Measurements from ENCODE around the gene TSPAN16.
"Not testable (repeated sequence)": the region's sequence is repeated elsewhere in the genome, so short reads cannot be mapped to it uniquely, and the experiment has no call there.

The TSPAN16 gene

DNA sequence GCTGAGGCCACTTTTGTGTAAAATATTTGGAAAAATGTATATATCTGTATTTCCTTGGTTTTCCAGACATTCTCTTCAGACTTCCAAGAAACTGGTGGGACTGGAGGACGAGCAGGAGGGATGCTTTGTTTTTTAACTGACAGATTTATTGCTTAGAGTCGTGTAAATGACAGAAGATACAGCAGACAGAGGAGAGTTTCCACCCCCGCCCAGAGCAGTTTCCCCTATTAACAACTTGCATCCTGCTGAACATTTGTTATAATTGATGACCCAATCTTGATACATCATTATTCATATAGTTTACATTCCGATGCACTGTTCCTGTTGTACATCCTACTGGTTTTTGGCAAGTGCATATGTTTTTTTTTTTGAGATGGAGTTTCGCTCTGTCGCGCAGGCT, 26.6 kb upstream of the TSPAN16 start:
- DNase-seq: no peak

DNA sequence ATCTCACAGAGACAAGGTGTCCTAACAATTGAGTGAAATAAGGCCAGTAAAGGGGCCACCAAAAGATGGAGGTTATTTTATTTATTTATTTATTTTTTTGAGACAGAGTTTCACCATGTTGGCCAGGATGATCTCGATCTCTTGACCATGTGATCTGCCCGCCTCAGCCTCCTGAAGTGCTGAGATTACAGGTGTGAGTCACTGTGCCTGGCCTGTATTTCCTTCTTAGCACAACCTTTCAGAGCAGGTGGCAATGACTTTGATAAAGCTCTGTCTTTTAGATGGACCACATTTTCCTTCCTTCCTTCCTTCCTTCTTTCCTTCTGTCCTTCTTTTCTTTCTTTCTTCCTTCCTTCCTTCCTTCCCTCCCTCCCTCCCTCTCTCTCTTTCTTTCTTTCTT, 22.7 kb upstream of the TSPAN16 start:
- DNase-seq: no peak

DNA sequence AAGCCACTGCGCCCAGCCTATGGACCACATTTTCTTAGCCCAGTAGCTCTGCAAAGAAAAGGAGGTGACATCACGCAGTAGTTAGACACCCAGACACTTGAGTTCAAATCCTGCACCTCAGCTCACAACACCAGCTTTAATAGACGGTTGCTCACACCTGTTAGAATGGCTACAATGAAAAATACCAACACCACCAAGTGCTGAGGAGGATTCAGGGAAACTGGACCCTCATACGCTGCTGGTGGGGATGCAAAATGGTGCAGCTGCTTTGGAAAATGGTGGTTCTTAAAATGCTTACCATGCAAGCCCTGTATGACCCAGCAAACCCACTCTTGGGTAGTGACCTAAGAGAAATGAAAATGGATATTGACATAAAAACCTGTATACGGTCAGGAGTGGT, 22.0 kb upstream of the TSPAN16 start:
- no peak for DNase-seq

DNA sequence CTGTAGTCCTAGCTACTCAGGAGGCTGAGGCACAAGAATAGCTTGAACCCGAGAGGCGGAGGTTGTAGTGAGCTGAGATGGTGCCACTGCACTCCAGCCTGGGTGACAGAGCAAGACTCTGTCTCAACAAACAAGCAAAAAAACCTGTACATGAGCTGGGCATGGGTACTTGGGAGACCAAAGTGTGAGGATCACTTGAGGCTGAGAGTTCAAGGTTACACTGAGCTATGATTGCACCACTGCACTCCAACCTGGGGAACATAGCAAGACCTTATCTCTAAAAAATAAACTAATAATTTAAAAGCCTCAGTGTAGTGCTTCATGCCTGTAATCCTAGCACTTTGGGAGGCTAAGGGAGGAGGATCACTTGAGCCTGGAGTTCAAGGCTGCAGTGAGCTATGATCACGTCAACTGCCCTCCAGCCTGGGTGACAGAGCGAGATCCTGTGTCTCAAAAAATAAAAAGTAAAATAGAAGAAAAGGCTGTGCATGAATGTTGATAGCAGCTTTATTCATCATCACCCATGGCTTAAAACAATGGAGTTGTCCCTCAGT, 21.4 kb upstream of the TSPAN16 start:
- no peak for DNase-seq

DNA sequence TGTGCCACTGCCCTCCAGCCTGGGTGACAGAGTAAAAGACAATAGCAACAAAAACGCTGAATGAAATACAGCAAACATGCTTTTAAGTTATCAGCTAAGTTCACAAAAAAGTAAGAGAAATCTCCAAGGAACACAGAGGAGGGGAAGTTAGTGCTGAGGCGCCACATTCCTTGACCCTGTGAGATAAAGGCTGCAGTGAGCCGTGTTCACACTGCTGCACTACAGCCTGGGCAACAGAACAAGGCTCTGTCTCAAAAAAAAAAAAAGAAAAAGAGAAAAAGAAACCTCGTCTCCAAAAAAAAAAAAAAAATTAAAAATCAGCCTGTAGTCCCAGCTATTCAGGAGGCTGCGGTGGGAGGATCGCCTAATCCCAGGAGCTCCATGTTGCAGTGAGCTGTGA, 17.3 kb upstream of the TSPAN16 start:
- no peak for DNase-seq

DNA sequence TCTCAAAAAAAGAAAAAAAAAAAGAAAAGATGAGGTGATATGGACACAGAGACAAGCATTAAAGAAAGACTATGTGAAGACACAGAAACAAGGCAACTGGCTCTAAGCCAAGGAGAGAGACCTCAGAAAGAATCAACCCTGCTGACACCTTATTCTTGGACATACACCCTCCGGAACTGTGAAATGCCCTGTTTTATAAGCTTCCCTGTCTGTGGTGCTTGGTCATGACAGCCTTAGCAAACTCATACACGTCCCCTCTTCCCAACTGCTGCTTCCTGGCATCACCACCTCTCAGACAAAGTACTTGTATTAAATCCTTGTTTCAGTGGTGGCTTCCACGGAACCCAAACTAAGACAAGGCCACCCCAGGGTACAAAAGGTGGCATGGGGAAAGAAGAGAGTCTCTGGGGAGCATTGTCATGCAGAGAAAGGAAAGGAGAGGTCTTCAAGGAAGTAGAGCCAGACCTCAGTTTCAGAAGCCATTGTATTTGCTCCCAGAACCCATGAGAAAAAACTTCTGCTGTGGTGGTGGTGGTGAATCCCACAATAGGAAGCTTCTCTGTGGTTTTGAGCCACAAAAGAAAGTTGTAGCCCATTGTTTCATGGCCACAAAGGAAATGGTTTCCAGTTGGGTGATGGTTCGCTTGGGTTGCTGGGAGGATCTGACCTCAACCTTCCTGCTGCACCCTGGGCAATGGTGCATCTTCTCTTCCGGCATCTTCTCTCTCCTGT, 16.3 kb upstream of the TSPAN16 start:
- DNase-seq: no peak

DNA sequence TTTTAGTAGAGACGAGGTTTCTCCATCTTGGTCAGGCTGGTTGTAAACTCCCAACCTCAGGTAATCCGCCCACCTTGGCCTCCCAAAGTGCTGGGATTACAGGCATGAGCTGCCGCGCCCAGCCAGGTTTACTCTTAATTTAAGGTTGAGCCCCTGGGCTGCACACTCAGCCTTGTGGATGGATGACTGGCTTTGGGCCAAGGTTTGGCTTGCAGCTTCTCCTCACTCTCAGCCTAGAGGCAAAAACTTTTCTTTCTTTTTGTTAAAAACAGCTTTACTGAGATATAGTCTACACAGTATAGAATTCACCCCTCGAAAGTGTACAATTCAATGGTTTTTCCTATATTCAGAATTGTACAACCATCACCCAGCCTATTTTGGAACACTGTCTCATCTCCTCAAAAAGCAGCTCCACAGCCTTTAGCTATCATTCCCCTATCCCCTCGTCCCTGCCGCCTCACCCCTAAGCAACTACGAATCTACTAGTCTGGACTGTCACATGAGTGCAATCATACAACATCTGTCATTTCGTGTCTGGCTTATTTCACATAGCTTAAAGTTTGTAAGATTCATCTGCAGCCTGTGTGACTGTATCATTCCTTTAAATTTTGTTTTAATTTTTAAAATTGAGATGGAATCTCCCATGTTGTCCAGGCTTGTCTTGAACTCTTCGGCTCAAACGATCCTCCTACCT, 14.5 kb upstream of the TSPAN16 start:
- no peak for DNase-seq

DNA sequence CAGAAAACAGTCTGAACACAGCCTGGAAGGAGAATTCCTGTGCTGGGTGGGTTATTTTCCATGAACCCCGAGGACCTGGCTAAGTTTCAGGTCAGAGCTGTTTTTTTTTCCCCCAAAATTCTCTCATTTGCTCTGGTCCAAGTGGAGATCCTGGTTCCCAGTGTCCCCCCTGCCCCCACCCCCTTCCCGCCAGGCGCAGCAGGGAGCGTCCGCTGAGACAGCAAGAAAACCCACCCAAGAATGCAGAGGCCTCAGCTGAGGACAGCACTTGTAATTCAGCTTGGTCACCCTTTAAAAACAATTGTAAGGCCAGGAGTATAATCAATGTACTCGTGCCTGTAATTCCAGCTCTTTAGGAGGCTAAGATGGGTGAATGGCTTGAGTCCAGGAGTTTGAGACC, 11.4 kb upstream of the TSPAN16 start:
- peak; percentile 32 for DNase-seq

DNA sequence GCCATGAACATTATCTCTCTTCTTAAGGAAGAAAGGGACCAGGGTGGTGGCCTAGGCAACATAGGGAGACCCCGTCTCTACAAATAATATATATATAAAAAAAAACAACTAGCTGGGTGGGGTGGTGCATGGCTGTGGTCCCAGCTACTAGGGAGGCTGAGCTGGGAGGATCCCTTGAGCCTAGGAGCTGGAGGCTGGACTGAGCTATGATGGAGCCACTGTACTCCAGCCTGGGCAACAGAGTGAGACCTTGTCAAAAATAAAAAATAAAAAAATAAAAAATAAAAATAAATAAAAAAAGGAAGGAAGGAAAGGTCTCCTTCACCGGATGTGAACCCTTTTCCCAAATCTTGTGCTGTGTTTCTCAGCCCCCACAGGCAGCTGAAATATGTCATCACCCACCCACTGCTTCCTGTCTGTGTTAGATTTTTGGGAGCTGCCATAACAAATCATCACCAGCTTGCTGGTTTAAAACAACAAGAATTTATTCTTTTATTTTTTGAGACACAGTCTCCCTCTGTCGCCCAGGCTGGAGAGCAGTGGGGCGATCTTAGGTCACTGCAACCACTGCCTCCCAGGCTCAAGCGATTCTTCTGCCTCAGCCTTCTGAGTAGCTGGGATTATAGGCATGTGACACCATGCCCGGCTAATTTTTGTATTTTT, 9.5 kb upstream of the TSPAN16 start:
- peak; percentile 69 for DNase-seq

DNA sequence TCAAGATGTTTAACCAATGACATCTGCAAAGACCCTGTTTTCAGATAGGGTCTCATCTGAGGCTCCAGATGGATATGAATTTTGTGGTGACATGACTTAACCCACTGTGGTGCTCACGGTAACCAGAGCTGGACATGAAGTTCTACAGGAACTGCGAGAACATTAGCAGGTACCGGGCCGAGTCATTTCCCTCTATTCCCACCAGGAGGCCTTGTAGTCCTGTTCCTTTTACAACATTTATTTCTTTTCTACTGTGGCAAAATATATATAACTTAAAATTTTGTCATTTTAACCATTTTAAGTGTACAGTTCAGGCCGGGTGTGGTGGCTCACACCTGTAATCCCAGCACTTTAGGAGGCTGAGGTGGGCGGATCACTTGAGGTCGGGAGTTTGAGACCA, 7.6 kb upstream of the TSPAN16 start:
- DNase-seq: no peak

DNA sequence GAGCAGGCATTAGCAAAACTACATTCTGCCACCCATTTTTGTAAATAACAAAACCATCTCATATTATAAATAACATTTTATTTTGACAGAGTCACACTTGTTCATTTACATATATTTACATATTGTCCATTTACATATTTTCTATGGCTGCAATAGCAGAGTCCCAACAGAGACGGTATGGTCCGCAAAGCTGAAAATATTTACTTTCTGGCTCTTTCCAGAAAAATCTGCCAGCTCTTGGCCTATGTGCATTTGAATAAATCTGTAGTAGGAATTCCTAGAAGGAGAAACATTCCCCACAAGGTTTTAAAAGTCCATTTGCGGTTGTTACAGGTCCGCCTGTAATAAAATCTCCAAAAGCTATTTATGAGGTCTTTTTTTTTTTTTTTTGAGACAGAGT, 5.7 kb upstream of the TSPAN16 start:
- no peak for DNase-seq

DNA sequence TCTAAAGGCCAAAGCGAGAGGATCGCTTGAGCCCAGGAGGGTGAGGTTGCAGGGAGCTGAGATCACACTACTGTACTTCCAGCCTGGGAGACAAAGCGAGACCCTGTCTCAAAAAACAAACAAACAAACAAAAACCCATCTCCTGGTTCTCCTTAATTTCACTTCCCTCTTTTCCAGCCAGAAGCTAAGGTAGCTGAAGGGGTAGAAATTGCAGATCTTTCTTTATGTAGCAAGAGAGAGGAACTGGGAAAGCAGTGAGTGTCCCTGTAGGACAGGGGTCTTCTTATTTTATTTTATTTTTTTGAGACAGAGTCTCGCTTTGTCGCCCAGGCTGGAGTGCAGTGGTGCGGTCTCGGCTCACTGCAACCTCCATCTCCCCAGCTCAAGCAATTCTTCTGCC, 4.5 kb upstream of the TSPAN16 start:
- DNase-seq: no peak

DNA sequence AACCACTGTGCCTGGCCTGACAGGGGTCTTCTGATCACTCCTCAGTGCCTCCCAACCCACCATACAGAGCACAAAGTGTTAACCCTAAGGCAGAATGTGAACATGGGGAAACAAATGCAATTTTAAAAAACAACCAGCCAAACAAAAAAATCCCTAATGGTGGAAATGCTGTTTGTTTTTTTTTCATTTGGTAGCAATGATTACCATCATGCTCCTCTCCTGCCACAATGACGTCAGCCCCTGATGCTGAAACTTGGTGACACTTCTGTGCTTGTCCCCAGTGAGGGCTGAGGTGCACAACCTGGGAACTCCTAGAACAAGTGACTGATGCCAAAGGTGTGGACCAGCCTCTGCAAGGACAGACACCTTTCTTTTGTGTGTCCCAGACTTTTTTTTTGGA, 4.0 kb upstream of the TSPAN16 start:
- DNase-seq: no peak

DNA sequence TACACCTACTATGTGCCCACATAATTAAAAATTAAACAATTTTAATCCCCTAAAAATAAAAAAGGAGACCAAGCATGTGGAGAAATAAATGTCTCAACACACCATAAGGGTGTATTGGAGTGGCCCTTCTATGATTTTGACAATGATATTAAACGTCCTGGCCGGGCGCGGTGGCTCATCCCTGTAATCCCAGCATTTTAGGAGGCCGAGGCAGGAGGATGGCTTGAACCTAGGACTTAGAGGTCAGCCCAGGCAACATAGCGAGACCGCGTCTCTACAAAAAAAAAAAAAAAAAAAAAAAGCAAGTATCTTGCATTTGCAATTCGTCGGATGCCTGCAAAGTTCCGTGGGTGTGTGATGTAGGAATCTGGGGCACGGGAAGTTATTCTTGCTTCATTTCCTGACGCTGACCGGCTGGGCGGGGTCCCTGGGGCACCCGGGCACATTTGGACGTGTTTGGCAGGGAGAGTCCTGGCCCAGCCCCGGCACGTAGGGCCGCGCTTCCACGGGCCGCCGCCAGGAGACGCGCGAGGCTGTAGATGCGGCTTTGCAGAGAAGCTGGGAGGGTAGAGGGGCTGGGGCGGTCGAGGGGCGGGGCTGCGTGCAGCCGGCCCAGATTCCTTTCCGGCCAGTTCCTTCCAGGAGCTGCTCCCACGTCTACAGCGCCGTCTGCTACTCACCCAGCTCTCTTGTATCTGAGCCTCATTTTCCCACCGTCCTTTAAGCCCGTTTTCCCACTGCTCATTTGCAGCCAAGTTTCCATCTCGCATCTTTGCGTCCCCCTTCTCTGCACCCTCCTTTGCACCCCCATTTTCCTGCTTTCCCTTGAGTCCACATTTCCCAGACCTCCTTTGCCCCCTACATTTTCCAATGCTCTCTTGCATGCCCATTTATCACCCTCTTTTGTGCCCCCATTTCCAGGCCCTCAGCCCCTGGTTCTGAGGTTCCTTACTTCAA, 2.2 kb upstream of the TSPAN16 start:
- DNase-seq: peak; percentile 92

DNA sequence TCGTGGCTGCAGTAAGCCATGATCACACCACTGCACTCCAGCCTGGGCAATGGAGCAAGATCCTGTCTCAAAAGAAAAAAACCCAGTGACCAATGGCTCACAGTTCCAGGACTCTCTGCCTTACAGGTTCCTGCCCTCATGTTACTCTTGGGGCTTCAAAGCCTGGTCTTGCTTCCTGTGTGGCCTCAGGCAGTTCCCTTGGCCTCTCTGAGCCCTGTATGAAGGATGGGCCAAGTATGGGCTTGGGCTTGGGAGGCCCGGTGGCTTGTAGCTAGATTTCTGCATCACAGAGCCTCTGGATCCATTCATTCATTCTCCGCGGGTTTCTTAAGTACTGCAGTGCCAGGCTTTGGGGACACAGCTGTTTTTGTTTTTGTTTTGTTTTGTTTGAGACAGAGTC, 780 bp upstream of the TSPAN16 start:
- DNase-seq: no peak

DNA sequence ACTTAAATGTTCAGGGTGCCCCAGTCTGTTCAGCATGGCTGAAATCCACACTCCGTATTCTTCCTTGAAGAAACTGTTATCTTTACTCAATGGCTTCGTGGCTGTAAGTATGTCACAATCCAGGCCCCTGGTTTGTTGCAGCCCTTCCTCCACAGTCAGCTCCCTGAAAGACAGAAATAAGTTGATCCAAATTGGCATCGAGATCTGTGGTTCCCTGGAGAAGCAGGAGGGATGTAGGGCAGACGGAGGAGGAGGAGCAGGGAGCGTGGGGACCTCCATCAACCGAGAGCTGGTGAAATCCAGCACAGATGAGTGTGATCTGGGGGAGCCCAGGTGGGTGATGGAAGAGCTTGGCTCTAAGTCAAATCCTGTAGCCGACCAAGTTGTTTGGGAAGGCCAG, 304 bp downstream of the TSPAN16 start:
- DNase-seq: no peak

DNA sequence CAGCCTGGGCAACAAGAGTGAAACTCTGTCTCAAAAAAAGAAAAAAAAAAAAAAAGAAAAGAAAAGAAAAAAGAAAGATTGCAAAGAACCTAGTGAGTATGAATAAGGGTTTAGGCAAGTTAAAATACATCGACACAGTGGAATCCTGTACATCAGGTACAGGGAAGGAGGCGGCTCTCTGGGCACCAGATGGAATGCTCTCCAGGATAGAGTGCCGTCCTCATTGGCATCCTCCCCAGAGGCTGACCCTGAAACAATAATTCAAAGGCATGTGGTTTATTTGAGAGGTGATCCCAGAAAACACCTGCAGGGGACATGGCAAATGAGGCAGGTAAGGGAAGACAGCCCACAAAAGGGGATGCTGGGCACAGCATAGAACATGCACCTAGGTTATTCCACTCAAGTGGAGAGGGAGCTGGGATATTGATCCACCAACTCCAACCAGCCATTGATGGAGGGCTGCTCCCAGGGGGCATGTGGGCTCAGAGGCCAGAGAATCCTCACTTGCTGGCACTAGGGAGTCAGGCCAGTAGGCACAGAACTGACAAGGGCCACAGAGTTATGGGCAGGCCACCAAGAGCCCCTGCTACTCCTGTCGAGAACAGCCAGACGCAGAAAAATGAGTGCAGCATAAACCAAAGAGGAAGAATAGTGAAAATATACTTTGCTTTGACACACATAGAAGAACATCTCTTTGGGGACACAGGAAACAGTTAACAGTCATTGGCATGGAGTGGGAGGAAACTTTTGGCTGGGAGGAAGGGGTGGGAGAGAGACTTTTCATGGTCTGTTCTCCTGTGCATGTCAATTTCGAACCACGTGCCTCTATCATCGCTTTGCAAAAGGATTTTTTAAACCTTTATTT, 4.2 kb downstream of the TSPAN16 start:
- DNase-seq: no peak

DNA sequence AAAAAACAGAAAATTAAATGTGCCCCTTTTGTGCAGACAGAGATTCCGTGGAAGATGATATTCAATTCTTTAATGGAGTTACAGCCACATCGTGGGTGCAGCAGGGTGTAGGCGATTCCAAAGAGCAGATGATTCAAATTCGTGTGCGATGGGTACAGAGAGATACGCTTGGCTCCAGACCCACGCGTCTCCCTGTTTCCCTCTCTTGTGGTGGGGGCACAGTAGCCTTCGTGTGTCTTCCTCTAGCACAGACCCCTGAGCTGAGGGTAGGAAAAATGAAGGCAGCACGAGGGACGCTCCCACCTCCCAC, 4.8 kb downstream of the TSPAN16 start:
- DNase-seq: no peak

DNA sequence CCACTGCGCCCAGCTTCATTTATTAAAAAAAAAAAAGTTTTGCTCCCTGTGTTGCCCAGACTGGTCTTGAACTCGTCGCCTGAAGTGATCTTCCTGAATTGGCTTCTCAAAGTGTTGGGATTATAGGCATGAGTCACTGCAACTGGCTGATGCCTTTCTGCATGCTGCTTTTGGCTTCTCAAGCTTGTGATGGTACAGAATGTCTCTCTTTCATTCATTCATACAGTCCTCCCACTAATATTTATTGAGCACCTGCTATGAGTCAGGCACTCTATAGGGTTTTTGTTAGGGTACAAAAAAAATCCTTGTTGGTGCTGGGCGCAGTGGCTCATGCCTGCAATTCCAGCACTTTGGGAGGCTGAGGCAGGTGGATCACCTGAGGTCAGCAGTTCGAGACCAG, 9.0 kb downstream of the TSPAN16 start:
- DNase-seq: no peak

DNA sequence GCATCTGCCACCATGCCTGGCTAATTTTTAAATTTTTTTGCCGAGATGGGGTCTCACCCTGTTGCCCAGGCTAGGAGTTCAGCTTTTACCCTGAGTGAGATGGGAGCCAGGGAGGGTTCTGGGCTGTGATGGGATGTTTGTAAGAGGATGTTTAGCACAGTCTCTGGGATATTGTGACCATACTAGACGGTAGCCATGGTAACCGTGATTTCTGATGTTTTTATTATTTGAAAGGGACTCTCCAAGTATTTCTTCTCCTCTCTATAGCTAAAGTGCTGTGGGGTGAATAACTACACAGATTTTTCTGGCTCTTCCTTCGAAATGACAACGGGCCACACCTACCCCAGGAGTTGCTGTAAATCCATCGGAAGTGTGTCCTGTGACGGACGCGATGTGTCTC, 10.4 kb downstream of the TSPAN16 start:
- DNase-seq: no peak

DNA sequence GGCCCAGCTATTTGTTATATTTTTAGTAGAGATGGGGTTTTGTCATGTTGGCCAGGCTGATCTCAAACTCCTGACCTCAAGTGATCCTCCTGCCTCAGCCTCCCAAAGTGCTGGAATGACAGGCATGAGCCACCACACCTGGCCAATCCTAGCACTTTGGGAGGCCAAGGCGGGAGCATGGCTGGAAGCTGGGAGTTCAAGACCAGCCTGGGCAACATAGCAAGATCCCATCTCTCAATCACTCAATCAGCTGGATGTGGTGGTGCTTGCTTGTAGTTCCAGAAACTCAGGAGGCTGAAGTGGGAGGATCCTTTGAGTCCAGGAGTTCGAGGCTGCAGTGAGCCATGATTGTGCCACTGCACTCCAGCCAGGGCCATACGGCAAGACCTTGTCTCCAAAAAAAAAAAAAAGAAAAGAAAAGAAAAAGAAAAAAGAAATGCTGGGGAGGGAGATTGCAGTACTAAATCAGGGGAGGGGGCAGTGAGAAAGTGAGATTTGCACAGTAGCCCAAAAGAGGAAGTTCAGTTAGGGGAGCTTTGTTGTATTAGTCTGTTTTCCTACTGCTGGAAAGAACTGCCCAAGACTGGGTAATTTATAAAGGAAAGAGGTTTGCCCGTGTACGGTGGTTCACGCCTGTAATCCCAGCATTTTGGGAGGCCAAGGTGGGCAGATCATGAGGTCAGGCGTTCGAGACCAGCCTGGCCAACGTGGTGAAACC, 24.5 kb downstream of the TSPAN16 start:
- DNase-seq: not testable (repeated sequence)

Data from fibroblast of skin of scalp (primary cell).